ENCODE results near the gene MYH4. TPM values are rescaled to one million over a fixed set of nuclear protein-coding genes. Genes with fewer than 3 reads are reported as not detected.

The MYH4 gene
- total and polyA plus RNA-seq, 10 of the 15 experiments (the other 5 are each of a cell fraction or from before 2014, with no cell fraction given), result not detected

DNA sequence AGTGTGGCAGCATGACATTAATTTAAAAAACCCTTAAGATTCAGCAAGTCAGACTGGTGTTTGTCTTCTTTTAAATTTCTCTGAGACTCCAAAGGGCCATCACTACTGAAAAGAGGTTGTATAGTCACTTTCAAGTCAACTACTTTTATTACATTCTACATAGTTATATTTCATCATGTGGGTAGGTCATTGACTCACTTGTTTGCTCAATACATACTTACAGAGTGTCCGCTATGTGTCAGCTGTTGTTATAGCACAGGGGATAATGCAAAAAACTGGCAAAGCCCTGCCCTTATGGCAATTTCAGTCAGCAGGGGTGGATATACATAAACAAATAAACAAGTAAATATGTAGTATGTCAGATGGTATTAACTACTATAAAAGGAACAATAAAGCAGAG, 2.5 kb upstream of the MYH4 start (continued):
- TF ChIP-seq, protein P1, sequence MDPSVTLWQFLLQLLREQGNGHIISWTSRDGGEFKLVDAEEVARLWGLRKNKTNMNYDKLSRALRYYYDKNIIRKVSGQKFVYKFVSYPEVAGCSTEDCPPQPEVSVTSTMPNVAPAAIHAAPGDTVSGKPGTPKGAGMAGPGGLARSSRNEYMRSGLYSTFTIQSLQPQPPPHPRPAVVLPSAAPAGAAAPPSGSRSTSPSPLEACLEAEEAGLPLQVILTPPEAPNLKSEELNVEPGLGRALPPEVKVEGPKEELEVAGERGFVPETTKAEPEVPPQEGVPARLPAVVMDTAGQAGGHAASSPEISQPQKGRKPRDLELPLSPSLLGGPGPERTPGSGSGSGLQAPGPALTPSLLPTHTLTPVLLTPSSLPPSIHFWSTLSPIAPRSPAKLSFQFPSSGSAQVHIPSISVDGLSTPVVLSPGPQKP (IDR thresholded peaks at IDR 0.05; ENCODE audit: low read depth, low read length), result no peak
- TF ChIP-seq, protein P2, sequence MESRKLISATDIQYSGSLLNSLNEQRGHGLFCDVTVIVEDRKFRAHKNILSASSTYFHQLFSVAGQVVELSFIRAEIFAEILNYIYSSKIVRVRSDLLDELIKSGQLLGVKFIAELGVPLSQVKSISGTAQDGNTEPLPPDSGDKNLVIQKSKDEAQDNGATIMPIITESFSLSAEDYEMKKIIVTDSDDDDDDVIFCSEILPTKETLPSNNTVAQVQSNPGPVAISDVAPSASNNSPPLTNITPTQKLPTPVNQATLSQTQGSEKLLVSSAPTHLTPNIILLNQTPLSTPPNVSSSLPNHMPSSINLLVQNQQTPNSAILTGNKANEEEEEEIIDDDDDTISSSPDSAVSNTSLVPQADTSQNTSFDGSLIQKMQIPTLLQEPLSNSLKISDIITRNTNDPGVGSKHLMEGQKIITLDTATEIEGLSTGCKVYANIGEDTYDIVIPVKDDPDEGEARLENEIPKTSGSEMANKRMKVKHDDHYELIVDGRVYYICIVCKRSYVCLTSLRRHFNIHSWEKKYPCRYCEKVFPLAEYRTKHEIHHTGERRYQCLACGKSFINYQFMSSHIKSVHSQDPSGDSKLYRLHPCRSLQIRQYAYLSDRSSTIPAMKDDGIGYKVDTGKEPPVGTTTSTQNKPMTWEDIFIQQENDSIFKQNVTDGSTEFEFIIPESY (IDR thresholded peaks at IDR 0.05), result no peak
- TF ChIP-seq HDGF (IDR thresholded peaks at IDR 0.05), result no peak

DNA sequence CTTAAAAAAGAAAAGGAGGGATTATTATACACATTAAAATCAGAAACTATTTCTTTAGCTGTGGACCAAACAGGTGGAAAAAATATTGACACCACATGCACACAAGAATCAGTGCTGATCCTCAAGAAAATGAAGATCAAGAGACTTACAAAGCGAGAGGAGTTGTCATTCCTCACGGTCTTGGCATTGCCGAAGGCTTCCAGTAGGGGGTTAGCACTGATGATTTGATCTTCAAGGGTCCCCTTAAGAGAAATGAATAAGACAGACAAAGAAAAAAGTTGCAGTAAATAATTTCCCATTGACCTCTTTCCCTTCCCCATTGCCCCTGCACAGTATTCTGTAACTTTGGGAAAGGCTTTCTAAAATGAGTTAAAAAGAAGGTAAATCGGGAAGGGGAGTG, 6.0 kb downstream of the MYH4 start:
- Histone ChIP-seq H3K27me3 (replicated peaks in 1 of 2; ENCODE audit: control insufficient read depth in 2 of 2, insufficient read depth in 2 of 2, low read length in 1 of 2) (no peaks in the 10 kb centered on the region; a peak in 1 of 4 replicates), H2AFZ (ENCODE audit: control insufficient read depth, low read depth, low read length) (no peak overlapping the region), H3K9ac (ENCODE audit: control insufficient read depth, insufficient read depth, low read length) (no peak overlapping the region), H3K4me3 (no peak overlapping the region), H3K79me2 (ENCODE audit: control insufficient read depth, insufficient read depth, low read length) (no peaks in the 10 kb centered on the region), H3K9me3 (replicated peaks; ENCODE audit: control insufficient read depth, insufficient read depth, low read length) (no peaks in the 10 kb centered on the region), H3K27ac (ENCODE audit: control insufficient read depth, insufficient read depth) (no peak overlapping the region), H3K4me1 (ENCODE audit: control insufficient read depth, insufficient read depth, low read length) (no peaks in the 10 kb centered on the region), H3K4me2 (ENCODE audit: control insufficient read depth, insufficient read depth) (no peak overlapping the region), H3K36me3 (ENCODE audit: control insufficient read depth in 2 of 2, insufficient read depth in 2 of 2, low read length in 1 of 2) (no peaks in the 10 kb centered on the region), H4K20me1 (ENCODE audit: control insufficient read depth, insufficient read depth) (no peaks in the 10 kb centered on the region)
- 21% methylated on average over 4 of the region's 4 CpGs for WGBS (ENCODE audit: insufficient coverage, insufficient replicate concordance, low lambda C conversion rate, missing lambda C conversion rate)
- DNase-seq (ENCODE audit: low read depth, low spot score), result no peak
- CTCF ChIA-PET, result no interaction called here
- RAD21 ChIA-PET (ENCODE audit: unreplicated experiment), result no interaction called here
- POLR2A ChIA-PET, result no interaction called here
- BruUV-seq (replicated peaks), result no TSS peak
- intact Hi-C loops (cut with micrococcal nuclease; ENCODE audit: unreplicated experiment) (no loop called here), in situ Hi-C loops (cut with MboI) (no loop called here)
- FAIRE-seq, result no peak
- no peak for ATAC-seq
- SMC1A ChIA-PET (ENCODE audit: uncharacterized antibody, unreplicated experiment), result no interaction called here
- TF ChIP-seq, protein P3, sequence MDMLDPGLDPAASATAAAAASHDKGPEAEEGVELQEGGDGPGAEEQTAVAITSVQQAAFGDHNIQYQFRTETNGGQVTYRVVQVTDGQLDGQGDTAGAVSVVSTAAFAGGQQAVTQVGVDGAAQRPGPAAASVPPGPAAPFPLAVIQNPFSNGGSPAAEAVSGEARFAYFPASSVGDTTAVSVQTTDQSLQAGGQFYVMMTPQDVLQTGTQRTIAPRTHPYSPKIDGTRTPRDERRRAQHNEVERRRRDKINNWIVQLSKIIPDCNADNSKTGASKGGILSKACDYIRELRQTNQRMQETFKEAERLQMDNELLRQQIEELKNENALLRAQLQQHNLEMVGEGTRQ (IDR thresholded peaks at IDR 0.05; ENCODE audit: borderline replicate concordance, low read depth, low read length), result no peak
- TF ChIP-seq TCF7 (IDR thresholded peaks at IDR 0.05; ENCODE audit: borderline replicate concordance), result no peak
- no peak for TF ChIP-seq SREBF2 (IDR thresholded peaks at IDR 0.05; ENCODE audit: low read length)
- TF ChIP-seq, protein P4, sequence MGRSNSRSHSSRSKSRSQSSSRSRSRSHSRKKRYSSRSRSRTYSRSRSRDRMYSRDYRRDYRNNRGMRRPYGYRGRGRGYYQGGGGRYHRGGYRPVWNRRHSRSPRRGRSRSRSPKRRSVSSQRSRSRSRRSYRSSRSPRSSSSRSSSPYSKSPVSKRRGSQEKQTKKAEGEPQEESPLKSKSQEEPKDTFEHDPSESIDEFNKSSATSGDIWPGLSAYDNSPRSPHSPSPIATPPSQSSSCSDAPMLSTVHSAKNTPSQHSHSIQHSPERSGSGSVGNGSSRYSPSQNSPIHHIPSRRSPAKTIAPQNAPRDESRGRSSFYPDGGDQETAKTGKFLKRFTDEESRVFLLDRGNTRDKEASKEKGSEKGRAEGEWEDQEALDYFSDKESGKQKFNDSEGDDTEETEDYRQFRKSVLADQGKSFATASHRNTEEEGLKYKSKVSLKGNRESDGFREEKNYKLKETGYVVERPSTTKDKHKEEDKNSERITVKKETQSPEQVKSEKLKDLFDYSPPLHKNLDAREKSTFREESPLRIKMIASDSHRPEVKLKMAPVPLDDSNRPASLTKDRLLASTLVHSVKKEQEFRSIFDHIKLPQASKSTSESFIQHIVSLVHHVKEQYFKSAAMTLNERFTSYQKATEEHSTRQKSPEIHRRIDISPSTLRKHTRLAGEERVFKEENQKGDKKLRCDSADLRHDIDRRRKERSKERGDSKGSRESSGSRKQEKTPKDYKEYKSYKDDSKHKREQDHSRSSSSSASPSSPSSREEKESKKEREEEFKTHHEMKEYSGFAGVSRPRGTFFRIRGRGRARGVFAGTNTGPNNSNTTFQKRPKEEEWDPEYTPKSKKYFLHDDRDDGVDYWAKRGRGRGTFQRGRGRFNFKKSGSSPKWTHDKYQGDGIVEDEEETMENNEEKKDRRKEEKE (IDR thresholded peaks at IDR 0.05), result no peak
- TF ChIP-seq CREB1 (IDR thresholded peaks at IDR 0.05; ENCODE audit: low read depth), result no peak
- TF ChIP-seq HCFC1 (IDR thresholded peaks at IDR 0.05; ENCODE audit: low read length), result no peak
- TF ChIP-seq CBFB (IDR thresholded peaks at IDR 0.05; ENCODE audit: low read depth), result no peak
- TF ChIP-seq RAD21 (IDR thresholded peaks at IDR 0.05; ENCODE audit: insufficient read depth, low read depth, low read length), result no peak
- no peak for TF ChIP-seq RFX5 (IDR thresholded peaks at IDR 0.05; ENCODE audit: low read depth, low read length)
- TF ChIP-seq POLR2A (IDR thresholded peaks at IDR 0.05; ENCODE audit: low read depth, low read length), result no peak
- no peak for TF ChIP-seq NFYB (IDR thresholded peaks at IDR 0.05; ENCODE audit: insufficient read depth, low read depth, low read length)
- no peak for TF ChIP-seq STAT1 (conservative IDR thresholded peaks at IDR 0.05)
- no peak for TF ChIP-seq ZNF207 (IDR thresholded peaks at IDR 0.05; ENCODE audit: borderline replicate concordance)
- no peak for TF ChIP-seq NBN (IDR thresholded peaks at IDR 0.05)
- TF ChIP-seq FOXM1 (IDR thresholded peaks at IDR 0.05; ENCODE audit: low read depth, low read length), result no peak
- no peak for TF ChIP-seq DPF2 (IDR thresholded peaks at IDR 0.05)
